SK-N-SH (cell line): ENCODE measurements around the gene LCMT2. TPM values are rescaled to one million over a fixed set of nuclear protein-coding genes. Genes with fewer than 3 reads are reported as not detected.

Experiments used
- CTCF ChIA-PET: fragments of 300-600, 350-600 bp; formaldehyde crosslinking; extraction: SDS; loops from one replicate; lab custom pipeline; 2021; lab: Yijun Ruan, JAX
- POLR2A ChIA-PET: fragments of 350-600 bp; sonication (Branson Sonifier 250); formaldehyde crosslinking; extraction: SDS; loops from one replicate; lab custom pipeline; 2020; ENCODE audit warnings: antibody characterized with exemption, inconsistent platforms; lab: Yijun Ruan, JAX
- DNase-seq: peaks from one replicate; pipeline ENCODE4 v3.0.0; 2012
- H2AFZ ChIP-seq: fragments of 200-600 bp; sonication (generic); 2 replicates; pipeline ENCODE4 v1.8.1; 2016; ENCODE audit warnings: antibody characterized with exemption, mild to moderate bottlenecking, low read depth
- H3F3A ChIP-seq: fragments of 200-600 bp; sonication (generic); replicated peaks from 2 replicates; pipeline ENCODE3; 2016; ENCODE audit warnings: antibody characterized with exemption, mild to moderate bottlenecking; ENCODE audit not compliant: insufficient read depth
- H3K27ac ChIP-seq, 2 experiments: fragments of 200-500 bp in 1 of 2; fragments of 200-600 bp in 1 of 2; sonication (Bioruptor generic) in 1 of 2; sonication (generic), shearing (Covaris generic) in 1 of 2; 2 replicates each; pipeline versions ENCODE4 v1.5.1 to v1.6.1; 2014 to 2016; ENCODE audit warnings: low read depth in 2 of 2, inconsistent platforms in 1 of 2, low read length in 1 of 2, mild to moderate bottlenecking in 1 of 2, mixed read lengths in 1 of 2
- H3K27me3 ChIP-seq: fragments of 200-600 bp; sonication (generic), shearing (Covaris generic); 2 replicates; pipeline ENCODE4 v1.6.1; 2016; ENCODE audit warnings: mixed run types; ENCODE audit not compliant: insufficient read depth
- H3K36me3 ChIP-seq, 2 experiments: fragments of 200-500 bp in 1 of 2; fragments of 200-600 bp in 1 of 2; sonication (Bioruptor generic) in 1 of 2; sonication (generic) in 1 of 2; replicated peaks in 1 of 2; 2 replicates each; pipeline versions ENCODE3 to v1.5.1; 2014 to 2016; ENCODE audit warnings: low read length in 1 of 2, mild to moderate bottlenecking in 1 of 2; ENCODE audit not compliant: insufficient read depth in 2 of 2, control insufficient read depth in 1 of 2
- H3K4me1 ChIP-seq, 2 experiments: fragments of 200-500 bp in 1 of 2; fragments of 200-600 bp in 1 of 2; sonication (Bioruptor generic) in 1 of 2; sonication (generic), shearing (Covaris generic) in 1 of 2; 2 replicates each; pipeline versions ENCODE4 v1.5.1 to v1.6.1; 2014 to 2016; ENCODE audit warnings: low read depth in 1 of 2, low read length in 1 of 2, mixed run types in 1 of 2; ENCODE audit not compliant: insufficient read depth in 2 of 2, control insufficient read depth in 1 of 2
- H3K4me2 ChIP-seq: fragments of 200-600 bp; sonication (generic), shearing (Covaris generic); 2 replicates; pipeline ENCODE4 v1.6.1; 2017; ENCODE audit warnings: mixed run types
- H3K4me3 ChIP-seq, 2 experiments: fragments of 200-500 bp in 1 of 2; fragments of 200-600 bp in 1 of 2; sonication (Bioruptor generic) in 1 of 2; sonication (generic), shearing (Covaris generic) in 1 of 2; 2 replicates each; pipeline versions ENCODE4 v1.5.1 to v1.8.1; 2014 to 2016; ENCODE audit warnings: low read depth in 2 of 2, inconsistent platforms in 1 of 2, low read length in 1 of 2, mild to moderate bottlenecking in 1 of 2, mixed read lengths in 1 of 2, moderate library complexity in 1 of 2
- H3K79me2 ChIP-seq: fragments of 200-600 bp; sonication (generic); 2 replicates; pipeline ENCODE4 v1.8.1; 2017; ENCODE audit warnings: mild to moderate bottlenecking; ENCODE audit not compliant: insufficient read depth
- H3K9ac ChIP-seq: fragments of 200-600 bp; sonication (generic); 2 replicates; pipeline ENCODE4 v1.6.1; 2017; ENCODE audit warnings: mixed run types
- H3K9me2 ChIP-seq: fragments of 200-600 bp; sonication (generic); 2 replicates; pipeline ENCODE4 v1.6.1; 2017; ENCODE audit warnings: mixed run types
- H3K9me3 ChIP-seq: fragments of 200-600 bp; sonication (generic); 2 replicates; pipeline ENCODE4 v1.6.1; 2017; ENCODE audit warnings: mixed run types, mild to moderate bottlenecking, moderate library complexity
- H4K20me1 ChIP-seq: fragments of 200-600 bp; sonication (generic); 2 replicates; pipeline ENCODE4 v1.6.1; 2017; ENCODE audit warnings: mild to moderate bottlenecking, mixed run types; ENCODE audit not compliant: insufficient read depth
- ELF1 ChIP-seq: IDR thresholded peaks from 2 replicates; pipeline ENCODE4 v1.4.0; 2012
- EZH2phosphoT487 ChIP-seq: fragments of 200-600 bp; sonication (generic); IDR thresholded peaks from 2 replicates; pipeline ENCODE4 v1.6.1; 2017; ENCODE audit warnings: low read depth, mixed run types, mild to moderate bottlenecking, antibody characterized with exemption, moderate library complexity, borderline replicate concordance
- FOXJ3 ChIP-seq: sonication (generic); formaldehyde crosslinking; IDR thresholded peaks from 2 replicates; pipeline ENCODE4 v1.5.1; 2020; ENCODE audit warnings: mild to moderate bottlenecking, missing genetic modification reagents
- FOXM1 ChIP-seq: IDR thresholded peaks from 2 replicates; pipeline ENCODE4 v1.4.0; 2012; ENCODE audit warnings: low read depth, mild to moderate bottlenecking
- GABPA ChIP-seq: IDR thresholded peaks from 2 replicates; pipeline ENCODE4 v1.4.0; 2012; ENCODE audit warnings: low read depth, mild to moderate bottlenecking
- JUND ChIP-seq: IDR thresholded peaks from 2 replicates; pipeline ENCODE4 v1.4.0; 2012
- MXI1 ChIP-seq: IDR thresholded peaks from 2 replicates; pipeline ENCODE4 v1.6.1; 2012; ENCODE audit warnings: mild to moderate bottlenecking, low read depth, low read length, improper control_type of control experiment
- NFIC ChIP-seq: IDR thresholded peaks from 2 replicates; pipeline ENCODE4 v1.4.0; 2012; ENCODE audit warnings: borderline replicate concordance
- POLR2AphosphoS5 ChIP-seq: IDR thresholded peaks from 2 replicates; pipeline ENCODE4 v1.6.1; 2012; ENCODE audit warnings: low read depth, low read length
- RAD21 ChIP-seq: IDR thresholded peaks from 2 replicates; pipeline ENCODE4 v1.6.1; 2012; ENCODE audit warnings: mild to moderate bottlenecking, low read length
- RCOR1 ChIP-seq: fragments of 150-350 bp; IDR thresholded peaks from 2 replicates; pipeline ENCODE4 v1.6.1; 2017; ENCODE audit warnings: antibody characterized with exemption, low read length
- RFX5 ChIP-seq: IDR thresholded peaks from 2 replicates; pipeline ENCODE4 v1.6.1; 2012; ENCODE audit warnings: mild to moderate bottlenecking, improper control_type of control experiment, low read length
- RXRA ChIP-seq: IDR thresholded peaks from 2 replicates; pipeline ENCODE4 v1.4.0; 2012; ENCODE audit warnings: low read depth, mild to moderate bottlenecking, borderline replicate concordance
- SIN3A ChIP-seq: IDR thresholded peaks from 2 replicates; pipeline ENCODE4 v1.6.1; 2012; ENCODE audit warnings: low read depth, mild to moderate bottlenecking, low read length, moderate library complexity, borderline replicate concordance
- TAF1 ChIP-seq: IDR thresholded peaks from 2 replicates; pipeline ENCODE4 v1.6.1; 2012; ENCODE audit warnings: low read depth, mild to moderate bottlenecking, low read length, moderate library complexity, borderline replicate concordance
- TEAD4 ChIP-seq: IDR thresholded peaks from 2 replicates; pipeline ENCODE4 v1.4.0; 2012; ENCODE audit warnings: mild to moderate bottlenecking, borderline replicate concordance; ENCODE audit not compliant: insufficient read depth
- USF2 ChIP-seq: fragments of 150-350 bp; IDR thresholded peaks from 2 replicates; pipeline ENCODE4 v1.6.1; 2017; ENCODE audit warnings: antibody characterized with exemption, low read length, low read depth, borderline replicate concordance
- YY1 ChIP-seq: IDR thresholded peaks from 2 replicates; pipeline ENCODE4 v1.4.0; 2012; ENCODE audit warnings: low read depth, mild to moderate bottlenecking
- WGBS: methylation state at CpG from one replicate; pipeline ENCODE4 v1.1.6; 2017; ENCODE audit warnings: low lambda C conversion rate; 5-methylcytosine and 5-hydroxymethylcytosine counted together
- polyA plus RNA-seq, 3 experiments: library from polyadenylated mRNA; depleted of rRNA; stranded (reverse); fragments of >200 nt; gene quantifications; 2 replicates each; pipeline ENCODE4 v1.2.3, GENCODE V29; 2012
- TF ChIP-seq, protein P1 (sequence below): IDR thresholded peaks from 2 replicates; pipeline ENCODE4 v1.4.0; 2012; ENCODE audit warnings: low read depth, borderline replicate concordance

Gene LCMT2
- polyA plus RNA-seq, 1 of the 3 experiments (the other 2 are of a cell fraction), result 7.1 TPM

DNA sequence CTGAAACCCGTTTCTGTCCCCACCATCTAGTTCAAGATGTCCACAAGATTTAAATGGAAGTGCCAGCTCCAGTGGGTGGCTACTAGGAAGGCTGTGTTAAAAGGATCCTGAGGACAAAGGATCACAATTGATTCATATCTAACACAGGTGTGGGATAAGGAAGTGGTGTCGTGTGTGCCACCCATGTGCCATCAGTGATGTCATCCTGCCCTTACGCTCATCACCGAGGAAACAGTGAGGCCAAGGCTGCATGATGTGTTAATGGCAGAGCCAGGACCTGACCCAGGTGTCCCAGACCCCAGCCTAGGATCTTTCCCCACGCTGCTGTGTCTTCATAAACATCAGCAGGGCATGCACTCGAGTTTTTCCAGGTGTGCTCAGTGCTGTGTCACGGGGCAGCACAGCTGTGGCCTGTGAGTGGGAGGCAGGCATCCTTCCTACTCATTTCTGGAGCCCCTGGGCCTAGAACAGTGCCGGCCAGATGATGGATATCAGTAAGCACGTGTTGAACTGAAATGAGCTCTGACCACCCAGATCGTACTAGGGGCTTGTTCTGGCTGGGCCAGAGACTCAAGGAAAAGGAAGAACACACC, 53.0 kb downstream of the LCMT2 start:
- POLR2A ChIA-PET, result no interaction called here
- no peak overlapping the region for H3K4me3 ChIP-seq
- no peaks in the 10 kb centered on the region for H3K79me2 ChIP-seq
- peaks cover 17% of the 10 kb centered on the region for H3K27me3 ChIP-seq
- CTCF ChIA-PET, result interaction anchor here (0.7 to 3.5 kb wide), 5 partner anchors 9 to 73 kb away, joined by 3 to 38 read pairs (median 3); no protein-coding TSS in a partner anchor
- no peak overlapping the region for H3K27ac ChIP-seq
- no peaks in the 10 kb centered on the region for H4K20me1 ChIP-seq
- H2AFZ ChIP-seq, result no peak overlapping the region
- no peaks in the 10 kb centered on the region for H3F3A ChIP-seq
- H3K9me3 ChIP-seq, result no peaks in the 10 kb centered on the region
- H3K4me1 ChIP-seq, result no peaks in the 10 kb centered on the region
- DNase-seq, result no peak
- H3K4me2 ChIP-seq, result no peak overlapping the region
- H3K9me2 ChIP-seq, result no peaks in the 10 kb centered on the region
- H3K36me3 ChIP-seq, result no peaks in the 10 kb centered on the region
- TF ChIP-seq TEAD4, result no peak
- no peak overlapping the region for H3K9ac ChIP-seq
- 36% methylated on average over 7 of the region's 10 CpGs for WGBS

DNA sequence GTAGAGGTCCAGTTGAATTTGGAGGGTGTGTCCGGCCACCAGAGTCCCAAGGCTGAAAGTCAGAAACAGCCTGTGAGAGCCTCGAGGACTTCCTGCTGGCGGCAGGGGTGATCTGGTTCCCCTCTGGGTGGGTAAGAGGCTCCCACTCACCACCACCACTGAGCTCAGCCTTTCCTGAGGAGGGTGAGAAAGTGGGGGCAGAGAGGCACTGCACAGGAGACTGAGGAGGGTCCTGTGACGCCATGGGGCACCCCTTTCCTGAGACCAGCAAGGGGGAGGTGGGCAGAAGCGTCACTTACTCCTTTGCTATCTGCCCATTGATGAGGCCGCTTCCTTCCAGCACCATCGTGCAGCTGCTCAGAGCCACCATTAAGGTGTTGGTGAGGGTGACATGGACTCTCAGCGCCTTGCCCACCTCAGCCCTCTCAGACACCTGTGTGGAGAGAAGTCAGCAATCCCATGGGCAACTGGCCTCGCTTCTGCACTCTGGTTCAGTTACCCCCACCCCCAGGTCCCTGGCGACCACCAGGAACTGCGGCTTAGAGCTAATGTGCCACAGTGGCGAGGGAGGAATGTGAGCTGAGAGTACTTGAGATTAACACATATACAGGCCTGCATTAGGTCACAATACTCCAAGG, 53.7 kb downstream of the LCMT2 start:
- no peak overlapping the region for H3K4me2 ChIP-seq
- ChIA-PET POLR2A (no interaction called here), CTCF (interaction anchor here (0.6 to 3.5 kb wide), 5 partner anchors 8 to 140 kb away, joined by 3 to 38 read pairs (median 3); no protein-coding TSS in a partner anchor)
- H3K27me3 ChIP-seq, result peaks cover 17% of the 10 kb centered on the region
- no peak for DNase-seq
- no peaks in the 10 kb centered on the region for H3K36me3 ChIP-seq
- H3K27ac ChIP-seq, result no peak overlapping the region
- no peak overlapping the region for H2AFZ ChIP-seq
- no peaks in the 10 kb centered on the region for H3K4me1 ChIP-seq
- no peak overlapping the region for H3K4me3 ChIP-seq
- TF ChIP-seq TAF1 (no peak), FOXM1 (no peak), EZH2phosphoT487 (no peak), RAD21 (no peak), POLR2AphosphoS5 (no peak)
- TF ChIP-seq, all 33 proteins: peak for 0
- H3K9me2 ChIP-seq, result no peaks in the 10 kb centered on the region
- no peaks in the 10 kb centered on the region for H3F3A ChIP-seq
- WGBS, result 60% methylated on average over 5 of the region's 12 CpGs
- H4K20me1 ChIP-seq, result no peaks in the 10 kb centered on the region
- H3K9ac ChIP-seq, result no peak overlapping the region
- H3K79me2 ChIP-seq, result no peaks in the 10 kb centered on the region
- no peaks in the 10 kb centered on the region for H3K9me3 ChIP-seq

- no peaks in the 10 kb centered on the region for H3K9me3 ChIP-seq
- no peak overlapping the region for H3K4me3 ChIP-seq
- H3K79me2 ChIP-seq, result no peaks in the 10 kb centered on the region
- DNase-seq, result no peak
- H4K20me1 ChIP-seq, result no peaks in the 10 kb centered on the region
- no peak overlapping the region for H3K27ac ChIP-seq
- WGBS, result 59% methylated on average over 12 of the region's 15 CpGs
- CTCF ChIA-PET, result interaction anchor here (1.0 to 3.5 kb wide), 5 partner anchors 7 to 90 kb away, joined by 3 to 38 read pairs (median 3); no protein-coding TSS in a partner anchor
- no peaks in the 10 kb centered on the region for H3K36me3 ChIP-seq
- H3K9me2 ChIP-seq, result no peaks in the 10 kb centered on the region
- H3K9ac ChIP-seq, result no peak overlapping the region
- no peak overlapping the region for H2AFZ ChIP-seq
- TF ChIP-seq RXRA (no peak), RFX5 (no peak), JUND (no peak), FOXM1 (no peak), ELF1 (no peak), RAD21 (no peak), YY1 (no peak), NFIC (no peak), SIN3A (no peak), FOXJ3 (CRISPR knock-in tag) (no peak), GABPA (no peak), USF2 (no peak), RCOR1 (no peak), TEAD4 (no peak), MXI1 (no peak)
- TF ChIP-seq, protein P1, sequence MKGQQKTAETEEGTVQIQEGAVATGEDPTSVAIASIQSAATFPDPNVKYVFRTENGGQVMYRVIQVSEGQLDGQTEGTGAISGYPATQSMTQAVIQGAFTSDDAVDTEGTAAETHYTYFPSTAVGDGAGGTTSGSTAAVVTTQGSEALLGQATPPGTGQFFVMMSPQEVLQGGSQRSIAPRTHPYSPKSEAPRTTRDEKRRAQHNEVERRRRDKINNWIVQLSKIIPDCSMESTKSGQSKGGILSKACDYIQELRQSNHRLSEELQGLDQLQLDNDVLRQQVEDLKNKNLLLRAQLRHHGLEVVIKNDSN, result no peak
- no peaks in the 10 kb centered on the region for H3F3A ChIP-seq
- peaks cover 17% of the 10 kb centered on the region for H3K27me3 ChIP-seq
- H3K4me2 ChIP-seq, result no peak overlapping the region
- POLR2A ChIA-PET, result no interaction called here
- no peaks in the 10 kb centered on the region for H3K4me1 ChIP-seq
Measured at GRCh38 chr15:43275740-43276562, 54.4 kb downstream of the LCMT2 start.
